GM12878 (cell line): Measurements from ENCODE around the gene HNRNPH1. TPM values are rescaled to one million over a fixed set of nuclear protein-coding genes. Genes with fewer than 3 reads are reported as not detected.

Experiments used
- ATAC-seq: fragments of 200-7000 bp; cut with Tn5 transposase; 3 replicates; pipeline ENCODE4 v1.9.1; 2020; ENCODE audit warnings: mild to moderate bottlenecking, moderate library complexity
- BruUV-seq: library from RNA; stranded (reverse); fragments of 400-500 nt; replicated peaks from 2 replicates; lab custom pipeline; 2021; lab: Mats Ljungman, UMichigan
- CTCF ChIA-PET: fragments of 300-600 bp; sonication (Branson Sonifier 250); formaldehyde crosslinking; extraction: SDS; loops from one replicate; lab custom pipeline; 2021; ENCODE audit warnings: inconsistent platforms; lab: Yijun Ruan, JAX
- POLR2A ChIA-PET: fragments of 350-600 bp; formaldehyde crosslinking; extraction: SDS; loops from one replicate; lab custom pipeline; 2021; ENCODE audit warnings: inconsistent platforms; lab: Charles Lee
- RAD21 ChIA-PET: fragments of 300-600 bp; sonication (Branson Sonifier 250); formaldehyde crosslinking; loops from one replicate; lab custom pipeline; 2023; ENCODE audit warnings: antibody characterized with exemption; ENCODE audit not compliant: unreplicated experiment; lab: Charles Lee
- SMC1A ChIA-PET: fragments of 300-600 bp; sonication (Branson Sonifier 250); formaldehyde crosslinking; loops from one replicate; lab custom pipeline; 2023; ENCODE audit not compliant: unreplicated experiment, uncharacterized antibody; lab: Charles Lee
- DNase-seq: peaks from one replicate; pipeline ENCODE4 v3.0.0-alpha.2; 2011; ENCODE audit warnings: low read depth, low spot score
- FAIRE-seq: peaks from 3 replicates; lab custom pipeline; 2011; peaks lifted over from hg19 to GRCh38; lab: Jason Lieb, UNC
- H2AFZ ChIP-seq: 2 replicates; pipeline ENCODE4 v1.6.0; 2011; ENCODE audit warnings: low read depth, low read length, control low read depth; ENCODE audit not compliant: control insufficient read depth
- H3K27ac ChIP-seq: 2 replicates; pipeline ENCODE4 v1.5.1; 2011; ENCODE audit warnings: control low read depth; ENCODE audit not compliant: control insufficient read depth, insufficient read depth
- H3K27me3 ChIP-seq, 2 experiments: replicated peaks in 1 of 2; 2 replicates each; pipeline versions ENCODE4 v1.6.0 to v1.6.1; 2011; ENCODE audit warnings: low read length in 1 of 2; ENCODE audit not compliant: control insufficient read depth in 2 of 2, insufficient read depth in 2 of 2
- H3K36me3 ChIP-seq, 2 experiments: 2 replicates each; pipeline ENCODE4 v1.5.1; 2011; ENCODE audit warnings: low read length in 1 of 2; ENCODE audit not compliant: control insufficient read depth in 2 of 2, insufficient read depth in 2 of 2
- H3K4me1 ChIP-seq: 2 replicates; pipeline ENCODE4 v1.6.1; 2011; ENCODE audit warnings: mild to moderate bottlenecking, low read length, moderate library complexity, mixed read lengths; ENCODE audit not compliant: control insufficient read depth, insufficient read depth
- H3K4me2 ChIP-seq: 2 replicates; pipeline ENCODE4 v1.6.0; 2011; ENCODE audit warnings: control low read depth; ENCODE audit not compliant: control insufficient read depth, insufficient read depth
- H3K4me3 ChIP-seq: fragments of 200-600 bp; sonication (generic); 2 replicates; pipeline ENCODE4 v1.5.1; 2016
- H3K79me2 ChIP-seq: 2 replicates; pipeline ENCODE4 v1.6.0; 2011; ENCODE audit warnings: low read length; ENCODE audit not compliant: control insufficient read depth, insufficient read depth
- H3K9ac ChIP-seq: 2 replicates; pipeline ENCODE4 v1.8.0; 2011; ENCODE audit warnings: low read length, control low read depth, mixed read lengths; ENCODE audit not compliant: control insufficient read depth, insufficient read depth
- H3K9me3 ChIP-seq: replicated peaks from 3 replicates; pipeline ENCODE4 v1.5.1; 2011; ENCODE audit warnings: mild to moderate bottlenecking, low read length; ENCODE audit not compliant: control insufficient read depth, insufficient read depth
- H4K20me1 ChIP-seq: 2 replicates; pipeline ENCODE4 v1.6.0; 2011; ENCODE audit not compliant: control insufficient read depth, insufficient read depth
- CEBPB ChIP-seq, 2 experiments: fragments of 150-350 bp in 1 of 2; IDR thresholded peaks; 2 replicates each; pipeline ENCODE4 v1.6.1; 2012 to 2014; ENCODE audit warnings: low read depth in 2 of 2, low read length in 2 of 2, borderline replicate concordance in 1 of 2, inconsistent platforms in 1 of 2
- E2F8 ChIP-seq: fragments of 450-650 bp; IDR thresholded peaks from 2 replicates; pipeline ENCODE4 v1.6.1; 2018; ENCODE audit warnings: mild to moderate bottlenecking, low read depth, moderate library complexity; ENCODE audit not compliant: partially characterized antibody
- ETV6 ChIP-seq, 2 experiments: fragments of 450-650 bp in 1 of 2; IDR thresholded peaks in 1 of 2; conservative IDR thresholded peaks in 1 of 2; 2 replicates each; pipeline ENCODE4 v1.6.1; 2014; ENCODE audit warnings: antibody characterized with exemption in 1 of 2, borderline replicate concordance in 1 of 2, low read depth in 1 of 2, mild to moderate bottlenecking in 1 of 2, moderate library complexity in 1 of 2
- FOXK2 ChIP-seq: fragments of 450-650 bp; IDR thresholded peaks from 2 replicates; pipeline ENCODE4 v1.6.1; 2017; ENCODE audit warnings: mild to moderate bottlenecking, moderate library complexity
- HCFC1 ChIP-seq: fragments of 150-350 bp; IDR thresholded peaks from 2 replicates; pipeline ENCODE4 v1.6.1; 2014; ENCODE audit warnings: low read length
- KDM1A ChIP-seq: fragments of 200-600 bp; sonication (generic); IDR thresholded peaks from 2 replicates; pipeline ENCODE4 v1.6.1; 2016; ENCODE audit warnings: borderline replicate concordance
- NR2C2 ChIP-seq: IDR thresholded peaks from 2 replicates; pipeline ENCODE4 v1.6.1; 2011; ENCODE audit warnings: borderline replicate concordance, low read depth; ENCODE audit not compliant: control insufficient read depth, insufficient read length
- POU2F2 ChIP-seq: IDR thresholded peaks from 3 replicates; pipeline ENCODE4 v1.6.1; 2011; ENCODE audit warnings: low read depth, mild to moderate bottlenecking, low read length, borderline replicate concordance
- SREBF1 ChIP-seq: IDR thresholded peaks from 2 replicates; pipeline ENCODE4 v1.6.1; 2012; ENCODE audit warnings: mild to moderate bottlenecking, low read length
- SREBF2 ChIP-seq: IDR thresholded peaks from 2 replicates; pipeline ENCODE4 v1.6.1; 2012; ENCODE audit warnings: mild to moderate bottlenecking, low read length
- WRNIP1 ChIP-seq: IDR thresholded peaks from 2 replicates; pipeline ENCODE4 v1.6.1; 2011; ENCODE audit warnings: low read depth, low read length, improper control_type of control experiment, borderline replicate concordance
- ZNF207 ChIP-seq: fragments of 450-650 bp; IDR thresholded peaks from 2 replicates; pipeline ENCODE4 v1.6.1; 2014; ENCODE audit warnings: antibody characterized with exemption, mild to moderate bottlenecking, borderline replicate concordance
- ZNF592 ChIP-seq: fragments of 450-650 bp; IDR thresholded peaks from 2 replicates; pipeline ENCODE4 v1.6.1; 2017; ENCODE audit warnings: mild to moderate bottlenecking, moderate library complexity
- WGBS: methylation state at CpG from one replicate; pipeline ENCODE4 v1.1.6; 2016; ENCODE audit warnings: low lambda C conversion rate; ENCODE audit not compliant: insufficient replicate concordance, insufficient coverage; ENCODE audit errors: missing lambda C conversion rate; 5-methylcytosine and 5-hydroxymethylcytosine counted together
- in situ Hi-C: fragments of 300-500 bp; cut with MboI; formaldehyde crosslinking; loops from 9 replicates; pipeline ENCODE4 v1.14.3; 2018; ENCODE audit warnings: mixed read lengths
- intact Hi-C: fragments of 100-400 bp; cut with micrococcal nuclease; formaldehyde crosslinking; loops from one replicate; pipeline ENCODE4 v1.14.2; 2022; ENCODE audit not compliant: unreplicated experiment
- polyA plus RNA-seq, 11 experiments: library from polyadenylated mRNA; depleted of rRNA in 4 of 11; unstranded in 6 of 11; stranded (reverse) in 5 of 11; fragments of >200 nt; fragmentation: Nextera tagmentation in 4 of 11; fragmentation: Illumina TruSeq in 1 of 11; extraction: Ambion mirVana in 4 of 11; extraction: Trizol in 1 of 11; gene quantifications; 1 replicate in 1 of 11; 2 replicates in 10 of 11; pipeline versions ENCODE4 v1.2.1 to v1.2.3, GENCODE V29; 2011 to 2016; ENCODE audit warnings: inconsistent platforms in 2 of 11, missing spikeins in 2 of 11, low read depth in 1 of 11
- total RNA-seq, 4 experiments: library from RNA; depleted of rRNA in 3 of 4; stranded (reverse); fragments of >200 nt in 3 of 4; fragmentation: Illumina TruSeq in 1 of 4; extraction: Trizol in 1 of 4; gene quantifications; 2 replicates each; pipeline versions ENCODE4 v1.2.1 to v1.2.3, GENCODE V29; 2013 to 2021
- TF ChIP-seq, protein P1 (sequence below): fragments of 450-650 bp; IDR thresholded peaks from 2 replicates; pipeline ENCODE4 v1.6.1; 2018; ENCODE audit warnings: borderline replicate concordance, mild to moderate bottlenecking; ENCODE audit not compliant: partially characterized antibody

Gene HNRNPH1
- total and polyA plus RNA-seq, 10 of the 15 experiments (the other 5 are each of a cell fraction or from before 2014, with no cell fraction given) = 184 to 780 (median 690) TPM

DNA sequence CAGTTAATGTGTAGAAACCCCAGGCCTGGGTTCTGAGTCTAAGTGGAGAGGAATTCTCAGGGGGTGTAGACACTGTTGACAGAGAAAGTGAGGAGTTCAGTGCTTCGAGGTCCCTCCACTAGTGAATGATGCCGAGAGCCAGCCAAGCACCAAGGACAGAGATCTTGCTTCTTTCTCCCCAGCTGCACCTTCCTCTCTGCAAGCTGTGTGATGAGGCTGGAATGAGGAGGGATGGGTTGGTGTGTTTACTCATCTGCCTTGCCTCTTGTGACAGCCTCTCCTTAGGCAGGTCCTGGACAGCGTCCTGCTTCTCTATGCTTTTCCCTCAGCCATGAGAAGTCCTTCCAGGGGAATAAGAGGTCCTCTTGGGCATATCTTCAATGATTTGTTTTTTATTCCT is 35.3 kb downstream of the HNRNPH1 start:
- H3K79me2 ChIP-seq = no peaks in the 10 kb centered on the region
- ChIA-PET POLR2A (no interaction called here), CTCF (no interaction called here), RAD21 (no interaction called here), SMC1A (interaction anchor here (0.8 kb wide), 1 partner anchor 47 kb away, joined by 4 read pairs; no protein-coding TSS in a partner anchor)
- H3K4me2 ChIP-seq = no peak overlapping the region
- no peaks in the 10 kb centered on the region for H4K20me1 ChIP-seq
- ATAC-seq (no peak), DNase-seq (no peak), FAIRE-seq (no peak)
- H3K4me3 ChIP-seq = no peak overlapping the region
- H3K27ac ChIP-seq = no peak overlapping the region
- WGBS = 92% methylated on average over 3 of the region's 3 CpGs
- in situ Hi-C loops (no loop called here), intact Hi-C loops (no loop called here)
- no peak overlapping the region for H2AFZ ChIP-seq
- peaks cover 7 to 23% of the 10 kb centered on the region in 2 experiments for H3K36me3 ChIP-seq
- no peaks in the 10 kb centered on the region for H3K9me3 ChIP-seq
- H3K4me1 ChIP-seq = no peaks in the 10 kb centered on the region
- no TSS peak for BruUV-seq
- TF ChIP-seq, protein P1, sequence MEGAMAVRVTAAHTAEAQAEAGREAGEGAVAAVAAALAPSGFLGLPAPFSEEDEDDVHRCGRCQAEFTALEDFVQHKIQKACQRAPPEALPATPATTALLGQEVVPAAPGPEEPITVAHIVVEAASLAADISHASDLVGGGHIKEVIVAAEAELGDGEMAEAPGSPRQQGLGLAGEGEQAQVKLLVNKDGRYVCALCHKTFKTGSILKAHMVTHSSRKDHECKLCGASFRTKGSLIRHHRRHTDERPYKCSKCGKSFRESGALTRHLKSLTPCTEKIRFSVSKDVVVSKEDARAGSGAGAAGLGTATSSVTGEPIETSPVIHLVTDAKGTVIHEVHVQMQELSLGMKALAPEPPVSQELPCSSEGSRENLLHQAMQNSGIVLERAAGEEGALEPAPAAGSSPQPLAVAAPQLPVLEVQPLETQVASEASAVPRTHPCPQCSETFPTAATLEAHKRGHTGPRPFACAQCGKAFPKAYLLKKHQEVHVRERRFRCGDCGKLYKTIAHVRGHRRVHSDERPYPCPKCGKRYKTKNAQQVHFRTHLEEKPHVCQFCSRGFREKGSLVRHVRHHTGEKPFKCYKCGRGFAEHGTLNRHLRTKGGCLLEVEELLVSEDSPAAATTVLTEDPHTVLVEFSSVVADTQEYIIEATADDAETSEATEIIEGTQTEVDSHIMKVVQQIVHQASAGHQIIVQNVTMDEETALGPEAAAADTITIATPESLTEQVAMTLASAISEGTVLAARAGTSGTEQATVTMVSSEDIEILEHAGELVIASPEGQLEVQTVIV = no peak
- TF ChIP-seq POU2F2 = no peak
- TF ChIP-seq E2F8 = no peak
- TF ChIP-seq ZNF207 = no peak
- no peak for TF ChIP-seq SREBF1
- no peak for TF ChIP-seq HCFC1
- no peak for TF ChIP-seq SREBF2
- TF ChIP-seq FOXK2 = no peak
- TF ChIP-seq ETV6 (conservative IDR thresholded peaks at IDR 0.05 in 1 of 2, IDR thresholded peaks at IDR 0.05 in 1 of 2; ENCODE audit: borderline replicate concordance in 1 of 2, low read depth in 1 of 2) = no peak
- no peak for TF ChIP-seq CEBPB (IDR thresholded peaks at IDR 0.05; ENCODE audit: borderline replicate concordance in 1 of 2, low read depth in 2 of 2, low read length in 2 of 2)
- no peak for TF ChIP-seq NR2C2
- no peak for TF ChIP-seq KDM1A
- no peak for TF ChIP-seq WRNIP1
- no peak for TF ChIP-seq ZNF592
- no peaks in the 10 kb centered on the region for H3K27me3 ChIP-seq
- no peak overlapping the region for H3K9ac ChIP-seq
